WI38 (cell line): ENCODE results near the gene PCCA.

Experiments
- H3K4me3 ChIP-seq: 2 replicates; pipeline ENCODE4 v1.5.1; 2011; ENCODE audit warnings: low read depth, mild to moderate bottlenecking, control low read depth, low read length
- TF ChIP-seq, protein P1 (sequence below): IDR thresholded peaks from 2 replicates; pipeline ENCODE4 v1.5.1; 2012; ENCODE audit warnings: low read depth, mild to moderate bottlenecking, control low read depth, low read length

Gene PCCA

DNA sequence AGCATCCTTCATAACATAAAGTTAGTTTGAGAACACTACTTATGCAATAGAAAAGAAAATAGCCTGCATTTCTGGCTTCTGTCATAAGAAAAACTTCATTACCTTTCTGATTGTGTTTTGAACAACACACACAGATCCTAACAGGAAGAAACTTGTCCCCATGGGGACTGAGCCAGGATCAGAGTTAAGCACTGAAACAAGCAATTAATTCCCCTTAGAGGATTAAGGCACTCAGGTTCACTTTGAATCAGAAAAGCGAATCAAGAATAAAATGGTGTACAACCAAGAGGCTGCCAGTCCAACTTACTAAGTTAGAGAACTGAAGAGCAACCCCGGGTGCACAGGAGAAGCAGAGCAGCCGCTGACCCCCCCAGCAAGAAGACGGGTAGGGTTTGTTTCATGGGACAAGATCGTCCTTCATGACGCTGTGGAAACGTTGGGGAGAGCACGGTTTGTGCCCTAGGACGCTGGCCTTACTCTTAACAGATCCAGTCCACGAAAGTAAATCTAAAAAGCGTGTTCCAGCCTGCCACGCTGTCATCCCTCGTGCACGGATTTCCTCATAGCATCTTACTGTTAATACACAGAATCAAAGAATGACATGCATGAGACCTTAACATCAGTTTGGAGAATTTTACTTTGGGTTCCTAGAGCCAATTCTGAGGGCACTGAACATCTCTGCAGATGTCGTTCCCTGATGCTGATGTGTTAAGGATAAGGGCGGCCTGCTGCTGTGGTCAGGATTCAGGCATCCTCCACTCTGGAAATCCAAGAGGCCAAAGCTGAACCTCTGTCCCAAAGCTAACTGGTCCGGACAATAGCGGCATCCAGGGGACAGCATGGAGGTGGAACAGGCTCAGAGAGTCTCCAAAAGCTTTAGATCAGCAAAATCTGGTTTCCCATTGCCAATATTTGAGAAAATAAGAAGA, 453.3 kb downstream of the PCCA start:
- H3K4me3 ChIP-seq, result no peak overlapping the region
- TF ChIP-seq, protein P1, sequence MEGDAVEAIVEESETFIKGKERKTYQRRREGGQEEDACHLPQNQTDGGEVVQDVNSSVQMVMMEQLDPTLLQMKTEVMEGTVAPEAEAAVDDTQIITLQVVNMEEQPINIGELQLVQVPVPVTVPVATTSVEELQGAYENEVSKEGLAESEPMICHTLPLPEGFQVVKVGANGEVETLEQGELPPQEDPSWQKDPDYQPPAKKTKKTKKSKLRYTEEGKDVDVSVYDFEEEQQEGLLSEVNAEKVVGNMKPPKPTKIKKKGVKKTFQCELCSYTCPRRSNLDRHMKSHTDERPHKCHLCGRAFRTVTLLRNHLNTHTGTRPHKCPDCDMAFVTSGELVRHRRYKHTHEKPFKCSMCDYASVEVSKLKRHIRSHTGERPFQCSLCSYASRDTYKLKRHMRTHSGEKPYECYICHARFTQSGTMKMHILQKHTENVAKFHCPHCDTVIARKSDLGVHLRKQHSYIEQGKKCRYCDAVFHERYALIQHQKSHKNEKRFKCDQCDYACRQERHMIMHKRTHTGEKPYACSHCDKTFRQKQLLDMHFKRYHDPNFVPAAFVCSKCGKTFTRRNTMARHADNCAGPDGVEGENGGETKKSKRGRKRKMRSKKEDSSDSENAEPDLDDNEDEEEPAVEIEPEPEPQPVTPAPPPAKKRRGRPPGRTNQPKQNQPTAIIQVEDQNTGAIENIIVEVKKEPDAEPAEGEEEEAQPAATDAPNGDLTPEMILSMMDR, result no peak

DNA sequence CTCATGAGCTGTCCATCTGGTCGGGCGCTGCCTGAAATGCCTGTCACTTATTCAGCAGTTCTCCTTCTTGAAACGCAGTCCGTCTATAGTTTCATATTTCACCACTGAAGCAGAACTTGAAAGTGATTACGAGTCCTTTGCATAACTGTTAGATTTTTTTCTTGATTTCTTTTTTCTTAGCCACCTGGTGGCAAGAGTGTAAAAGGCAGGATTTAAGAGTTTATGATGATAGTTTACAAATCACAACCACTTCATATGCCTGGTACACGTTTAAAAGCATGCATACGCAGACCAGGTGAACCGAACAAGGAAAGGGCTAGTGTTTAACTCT, 453.9 kb downstream of the PCCA start:
- TF ChIP-seq, protein P1, result peak; percentile 45; the same call in 1 of the 2 replicates
- H3K4me3 ChIP-seq, result no peak overlapping the region

- TF ChIP-seq, protein P1, result no peak
- H3K4me3 ChIP-seq, result no peak overlapping the region
These were observed 455.1 kb downstream of the PCCA start for GRCh38 chr13:100543872-100544602.

GRCh38 chr13:100544866-100545683, 456.2 kb downstream of the PCCA start:
- no peak overlapping the region for H3K4me3 ChIP-seq
- TF ChIP-seq, protein P1, result no peak

GRCh38 chr13:100545684-100546061, 456.8 kb downstream of the PCCA start:
- no peak overlapping the region for H3K4me3 ChIP-seq
- TF ChIP-seq, protein P1, result no peak

- TF ChIP-seq, protein P1, result no peak
- no peak overlapping the region for H3K4me3 ChIP-seq
These were observed 458.0 kb downstream of the PCCA start for GRCh38 chr13:100546713-100547405.
